ENCODE data around the gene TBL3.

- TF ChIP-seq POLR2A (IDR thresholded peaks at IDR 0.05) (no peak), CTCF (IDR thresholded peaks at IDR 0.05) (no peak), EP300 (IDR thresholded peaks at IDR 0.05) (no peak), POLR2AphosphoS5 (IDR thresholded peaks at IDR 0.05) (no peak)
These were observed 29.9 kb downstream of the TBL3 start for GRCh38 chr16:2001456-2002355.

Measured in suprapubic skin (tissue), 4 donors.